Lung (tissue), 12 donors: Measurements from ENCODE around the gene FAM234B. TPM values are rescaled to one million over a fixed set of nuclear protein-coding genes. Genes with fewer than 3 reads are reported as not detected.

Source experiments
- ATAC-seq: fragments of 200-7000 bp; cut with Tn5 transposase; one replicate; pipeline ENCODE4 v1.9.1; 2020; ENCODE audit warnings: moderate number of reproducible peaks; ENCODE audit not compliant: insufficient read depth, low FRiP score
- DNase-seq, 3 donors: peaks; one replicate each; pipeline ENCODE4 v3.0.0-alpha.2; 2013 to 2017
- H3K27ac ChIP-seq, 2 donors: one replicate each; pipeline ENCODE4 v1.5.1; 2013; ENCODE audit warnings: mild to moderate bottlenecking in 2 of 2, moderate library complexity in 2 of 2, control low read depth in 1 of 2, inconsistent platforms in 1 of 2, low read depth in 1 of 2, low read length in 1 of 2
- H3K27me3 ChIP-seq, 3 donors: one replicate each; pipeline ENCODE4 v1.5.1; 2013; ENCODE audit warnings: low read length in 2 of 3; ENCODE audit not compliant: control insufficient read depth in 3 of 3, insufficient read depth in 3 of 3
- H3K36me3 ChIP-seq, 4 donors: one replicate each; pipeline ENCODE4 v1.5.1; 2013; ENCODE audit warnings: low read length in 4 of 4, mild to moderate bottlenecking in 1 of 4, moderate library complexity in 1 of 4; ENCODE audit not compliant: control insufficient read depth in 4 of 4, insufficient read depth in 4 of 4
- H3K4me1 ChIP-seq, 5 donors: one replicate each; pipeline ENCODE4 v1.5.1; 2013; ENCODE audit warnings: low read length in 5 of 5, mild to moderate bottlenecking in 2 of 5, moderate library complexity in 1 of 5; ENCODE audit not compliant: control insufficient read depth in 5 of 5, insufficient read depth in 5 of 5
- H3K4me3 ChIP-seq: one replicate; pipeline ENCODE4 v1.5.1; 2013; ENCODE audit warnings: mild to moderate bottlenecking, control low read depth, moderate library complexity
- H3K9ac ChIP-seq, 2 donors: one replicate each; pipeline ENCODE4 v1.5.1; 2013; ENCODE audit warnings: low read length in 2 of 2, control low read depth in 1 of 2; ENCODE audit not compliant: insufficient read depth in 1 of 2
- H3K9me3 ChIP-seq, 4 donors: one replicate each; pipeline ENCODE4 v1.5.1; 2013; ENCODE audit warnings: low read length in 3 of 4, mild to moderate bottlenecking in 1 of 4, moderate library complexity in 1 of 4; ENCODE audit not compliant: control insufficient read depth in 4 of 4, insufficient read depth in 3 of 4
- CTCF ChIP-seq: IDR thresholded peaks from 2 replicates; pipeline ENCODE4 v1.5.1; 2012; ENCODE audit warnings: mild to moderate bottlenecking; ENCODE audit errors: control extremely low read depth, extremely low read depth
- WGBS, 2 donors: extraction: QIAGEN DNeasy Blood & Tissue Kit; methylation state at CpG; one replicate each; pipeline ENCODE4 v1.1.7; 2013; 5-methylcytosine and 5-hydroxymethylcytosine counted together
- polyA plus RNA-seq, 2 donors: library from polyadenylated mRNA; stranded (reverse); fragments of 200-250 nt; gene quantifications; one replicate each; pipeline ENCODE4 v1.2.1, GENCODE V29; 2013
- total RNA-seq, 2 donors: library from RNA; depleted of rRNA in 1 of 2; stranded (reverse); fragments of >200 nt in 1 of 2; gene quantifications; one replicate each; pipeline ENCODE4 v1.2.1, GENCODE V29; 2014 to 2021
- donor health status: control.
- donor health status: control.
- donor health status: Bipolar disorder and iron deficiency.
- donor health status: healthy.
- donor health status: DM: yes; HTN: yes; CAD: no.

The FAM234B gene
- total and polyA plus RNA-seq, 4 donors, result 1.4 to 10.4 (median 6.3) TPM

- H3K9me3 ChIP-seq, result no peaks in the 10 kb centered on the region
- H3K36me3 ChIP-seq, result peaks cover 5 to 17% (median 7%) of the 10 kb centered on the region in 4 donors
- DNase-seq (no peak), ATAC-seq (no peak)
- no peak for TF ChIP-seq CTCF
- H3K4me3 ChIP-seq, result no peak overlapping the region
- no peak overlapping the region for H3K27ac ChIP-seq
- no peak overlapping the region for H3K9ac ChIP-seq
- H3K4me1 ChIP-seq, result no peaks in the 10 kb centered on the region
- no peaks in the 10 kb centered on the region for H3K27me3 ChIP-seq
Observed at GRCh38 chr12:13075118-13075480, 30.9 kb downstream of the FAM234B start.

GRCh38 chr12:13075786-13076570 lies 31.8 kb downstream of the FAM234B start:
- no peak for ATAC-seq
- Histone ChIP-seq H3K9ac (no peak overlapping the region), H3K27me3 (no peaks in the 10 kb centered on the region), H3K4me3 (no peak overlapping the region), H3K27ac (no peak overlapping the region), H3K9me3 (no peaks in the 10 kb centered on the region), H3K4me1 (no peaks in the 10 kb centered on the region), H3K36me3 (peaks cover 6 to 17% (median 10%) of the 10 kb centered on the region in 4 donors)
- no peak for DNase-seq
- 91 to 96% methylated on average over 12 of the region's 12 CpGs for WGBS, 2 donors
- no peak for TF ChIP-seq CTCF

GRCh38 chr12:13079440-13079906 lies 35.3 kb downstream of the FAM234B start:
- H3K27ac ChIP-seq, result no peak overlapping the region
- H3K36me3 ChIP-seq, result peaks cover 6 to 11% (median 7%) of the 10 kb centered on the region in 4 donors
- H3K4me1 ChIP-seq, result no peaks in the 10 kb centered on the region
- ATAC-seq (no peak), DNase-seq (peak in 2 of 3 donors; percentile 18)
- H3K9ac ChIP-seq, result no peak overlapping the region
- TF ChIP-seq CTCF, result no peak
- no peaks in the 10 kb centered on the region for H3K9me3 ChIP-seq
- WGBS, 2 donors, result 81% methylated on average over 8 of the region's 8 CpGs
- H3K4me3 ChIP-seq, result no peak overlapping the region
- peaks cover 0 to 3% (median 0%) of the 10 kb centered on the region in 3 donors for H3K27me3 ChIP-seq
